SU-DHL-6 (cell line): ENCODE data around the gene NENF.

Experiments used
- H2AFZ ChIP-seq: fragments of 200-600 bp; sonication (generic); 2 replicates; pipeline ENCODE4 v1.6.1; 2014; ENCODE audit warnings: low read depth, mild to moderate bottlenecking, moderate library complexity, mixed read lengths, antibody characterized with exemption, low read length; ENCODE audit not compliant: severe bottlenecking
- H3F3A ChIP-seq: fragments of 200-600 bp; shearing (Covaris generic); 2 replicates; pipeline ENCODE4 v1.6.0; 2016; ENCODE audit warnings: antibody characterized with exemption, mild to moderate bottlenecking; ENCODE audit not compliant: insufficient read depth
- H3K27ac ChIP-seq: fragments of 200-600 bp; sonication (generic); 2 replicates; pipeline ENCODE4 v1.5.1; 2016; ENCODE audit warnings: low read depth, mild to moderate bottlenecking, low read length, moderate library complexity, mixed read lengths
- H3K27me3 ChIP-seq: fragments of 200-600 bp; sonication (generic), shearing (Covaris generic); 2 replicates; pipeline ENCODE4 v1.6.0; 2014; ENCODE audit warnings: mild to moderate bottlenecking, low read length
- H3K36me3 ChIP-seq: fragments of 200-600 bp; sonication (generic); 2 replicates; pipeline ENCODE4 v1.6.1; 2014; ENCODE audit warnings: mild to moderate bottlenecking, low read length, mixed read lengths
- H3K4me2 ChIP-seq: fragments of 300-600, 200-600 bp; shearing (Covaris generic), sonication (generic); 2 replicates; pipeline ENCODE4 v1.6.0; 2014; ENCODE audit warnings: low read length, low read depth, mild to moderate bottlenecking; ENCODE audit not compliant: poor library complexity, severe bottlenecking
- H3K4me3 ChIP-seq: fragments of 200-600 bp; sonication (generic); 2 replicates; pipeline ENCODE4 v1.5.1; 2014; ENCODE audit warnings: antibody characterized with exemption, low read length, mild to moderate bottlenecking, mixed read lengths; ENCODE audit not compliant: insufficient read depth, poor library complexity, severe bottlenecking
- H3K79me2 ChIP-seq: fragments of 200-600 bp; sonication (generic); 2 replicates; pipeline ENCODE4 v1.6.1; 2014; ENCODE audit warnings: mild to moderate bottlenecking, low read length, moderate library complexity; ENCODE audit not compliant: insufficient read depth
- H3K9ac ChIP-seq: fragments of 200-600 bp; sonication (generic); 2 replicates; pipeline ENCODE4 v1.7.0; 2014; ENCODE audit warnings: mild to moderate bottlenecking, low read length
- H3K9me2 ChIP-seq: fragments of 200-600 bp; sonication (generic); replicated peaks from 2 replicates; pipeline ENCODE4 v1.6.1; 2014; ENCODE audit warnings: low read length; ENCODE audit not compliant: insufficient read depth
- H3K9me3 ChIP-seq: fragments of 200-600 bp; sonication (generic); 2 replicates; pipeline ENCODE4 v1.6.1; 2014; ENCODE audit warnings: low read length, mixed read lengths; ENCODE audit not compliant: insufficient read depth
- H4K20me1 ChIP-seq: fragments of 200-600 bp; sonication (generic); 2 replicates; pipeline ENCODE4 v1.6.1; 2014; ENCODE audit warnings: low read depth, mild to moderate bottlenecking, antibody characterized with exemption, low read length, moderate library complexity, mixed read lengths
- CTCF ChIP-seq: fragments of 200-600 bp; sonication (generic); IDR thresholded peaks from one replicate; pipeline ENCODE4 v1.5.1; 2017; ENCODE audit warnings: antibody characterized with exemption, mild to moderate bottlenecking, low read length, moderate library complexity; ENCODE audit not compliant: insufficient read depth, poor library complexity, severe bottlenecking
- EZH2phosphoT487 ChIP-seq: fragments of 200-600 bp; sonication (generic), shearing (Covaris generic); conservative IDR thresholded peaks from 2 replicates; pipeline ENCODE4 v1.6.1; 2018; ENCODE audit warnings: mild to moderate bottlenecking, antibody characterized with exemption, low read length, moderate library complexity, mixed read lengths

Gene NENF

DNA sequence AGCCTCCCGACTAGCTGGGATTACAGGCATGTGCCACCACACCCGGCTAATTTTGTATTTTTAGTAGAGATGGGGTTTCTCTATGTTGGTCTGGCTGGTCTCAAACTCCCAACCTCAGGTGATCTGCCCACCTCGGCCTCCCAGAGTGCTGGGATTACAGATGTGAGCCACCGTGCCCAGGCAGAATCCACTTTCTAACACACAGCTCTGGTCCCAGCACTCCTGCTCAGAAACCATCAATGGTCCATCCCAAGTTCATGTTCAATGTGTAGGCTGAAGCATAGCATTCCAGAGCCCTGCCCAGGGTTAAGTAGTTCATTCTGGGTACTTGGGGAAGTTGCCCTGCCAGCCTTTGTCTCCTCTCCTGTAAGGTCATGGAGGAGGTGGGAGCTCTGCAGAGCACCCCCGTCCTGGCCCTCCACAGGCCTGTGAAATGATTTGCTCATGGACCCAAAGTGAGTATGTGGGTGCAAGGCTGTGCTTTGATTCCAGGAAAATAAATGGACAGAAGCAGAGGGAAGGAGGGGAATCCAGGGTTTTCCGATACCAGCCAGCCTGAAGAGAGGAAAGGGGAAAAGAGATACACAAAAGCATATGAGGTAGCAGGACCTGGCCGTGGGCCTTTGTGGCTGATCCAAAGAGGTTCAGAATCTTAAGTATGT, 55.2 kb downstream of the NENF start:
- no peak overlapping the region for H3K27ac ChIP-seq
- no peaks in the 10 kb centered on the region for H3K9me3 ChIP-seq
- H3F3A ChIP-seq = no peaks in the 10 kb centered on the region
- no peaks in the 10 kb centered on the region for H4K20me1 ChIP-seq
- no peaks in the 10 kb centered on the region for H3K9me2 ChIP-seq
- H3K4me3 ChIP-seq = no peak overlapping the region
- no peak overlapping the region for H3K9ac ChIP-seq
- H3K36me3 ChIP-seq = no peaks in the 10 kb centered on the region
- H3K27me3 ChIP-seq = no peaks in the 10 kb centered on the region
- H3K79me2 ChIP-seq = no peaks in the 10 kb centered on the region
- no peak for TF ChIP-seq EZH2phosphoT487
- TF ChIP-seq CTCF = no peak
- H3K4me2 ChIP-seq = no peak overlapping the region
- H2AFZ ChIP-seq = no peak overlapping the region

- TF ChIP-seq CTCF (no peak), EZH2phosphoT487 (no peak)
- Histone ChIP-seq H2AFZ (no peak overlapping the region), H3K27me3 (no peaks in the 10 kb centered on the region), H3K36me3 (no peaks in the 10 kb centered on the region), H3K9ac (no peak overlapping the region), H3K4me3 (no peak overlapping the region), H3F3A (no peaks in the 10 kb centered on the region), H4K20me1 (no peaks in the 10 kb centered on the region), H3K4me2 (no peak overlapping the region), H3K9me3 (no peaks in the 10 kb centered on the region), H3K9me2 (no peaks in the 10 kb centered on the region), H3K79me2 (no peaks in the 10 kb centered on the region), H3K27ac (no peak overlapping the region)
These were observed 55.9 kb downstream of the NENF start for GRCh38 chr1:212488436-212489283.

DNA sequence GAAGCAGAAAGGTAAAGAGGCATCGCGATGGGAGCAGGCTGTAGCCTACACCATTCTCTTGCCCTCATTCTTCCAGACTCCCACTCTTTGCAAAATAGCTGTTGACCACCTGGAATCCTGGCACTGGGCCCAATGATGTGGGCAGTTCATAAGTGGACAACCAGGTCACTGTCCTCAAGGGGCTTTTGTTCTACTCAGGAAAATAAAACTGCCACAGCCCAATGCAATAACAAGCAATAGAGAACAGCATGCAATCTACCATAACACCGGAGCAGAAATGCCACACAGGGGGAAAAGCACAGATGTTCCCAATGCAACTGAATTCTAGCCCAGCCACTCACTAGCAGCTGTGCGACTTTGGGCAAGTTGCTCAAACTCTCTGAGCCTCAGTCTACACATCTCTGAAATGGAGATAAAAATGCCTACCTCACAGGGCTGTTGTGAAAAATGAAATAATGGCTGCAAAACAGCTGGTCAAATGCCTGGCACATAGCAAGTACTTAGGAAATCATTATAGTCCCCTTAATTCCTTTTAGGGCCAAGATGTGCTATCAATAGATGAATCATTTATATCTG, 56.7 kb downstream of the NENF start:
- H3K79me2 ChIP-seq = no peaks in the 10 kb centered on the region
- H3K27me3 ChIP-seq = no peaks in the 10 kb centered on the region
- H3F3A ChIP-seq = no peaks in the 10 kb centered on the region
- no peaks in the 10 kb centered on the region for H3K9me2 ChIP-seq
- H3K4me2 ChIP-seq = no peak overlapping the region
- no peaks in the 10 kb centered on the region for H4K20me1 ChIP-seq
- no peak overlapping the region for H3K9ac ChIP-seq
- no peak overlapping the region for H2AFZ ChIP-seq
- H3K27ac ChIP-seq = no peak overlapping the region
- TF ChIP-seq CTCF (no peak), EZH2phosphoT487 (no peak)
- no peak overlapping the region for H3K4me3 ChIP-seq
- no peaks in the 10 kb centered on the region for H3K9me3 ChIP-seq
- no peaks in the 10 kb centered on the region for H3K36me3 ChIP-seq
